K562 (cell line): Measurements from ENCODE around the gene GOLGA6L26. TPM values are rescaled to one million over a fixed set of nuclear protein-coding genes. Genes with fewer than 3 reads are reported as not detected.
"Not testable (repeated sequence)": the region's sequence is repeated elsewhere in the genome, so short reads cannot be mapped to it uniquely, and the experiment has no call there.

Source experiments
- ATAC-seq: fragments of 200-7000 bp; cut with Tn5 transposase; 3 replicates; pipeline ENCODE4 v1.9.1; 2020; ENCODE audit warnings: moderate library complexity
- BruUV-seq: library from RNA; stranded (reverse); fragments of 400-500 nt; replicated peaks from 2 replicates; lab custom pipeline; 2021; lab: Mats Ljungman, UMichigan
- CTCF ChIA-PET: fragments of 300-600 bp; formaldehyde crosslinking; extraction: SDS; loops from one replicate; lab custom pipeline; 2021; ENCODE audit warnings: low intra/inter-chr PET ratio; lab: Yijun Ruan, JAX
- POLR2A ChIA-PET: fragments of 300-600, 350-650 bp; sonication (Branson Sonifier 250); formaldehyde crosslinking; extraction: SDS; loops from one replicate; lab custom pipeline; 2021; ENCODE audit warnings: antibody characterized with exemption, inconsistent platforms; lab: Yijun Ruan, JAX
- DNase-seq, 4 experiments: peaks; one replicate each; pipeline versions ENCODE4 v3.0.0 to v3.0.0-alpha.2; 2011 to 2018; ENCODE audit warnings: low spot score in 3 of 4, mixed read lengths in 3 of 4; ENCODE audit errors: extremely low read depth in 1 of 4
- FAIRE-seq: peaks from 2 replicates; lab custom pipeline; 2011; peaks lifted over from hg19 to GRCh38; lab: Jason Lieb, UNC
- H2AFZ ChIP-seq: 2 replicates; pipeline ENCODE4 v1.6.0; 2011; ENCODE audit warnings: low read depth, low read length, control low read depth, inconsistent platforms
- H3K27ac ChIP-seq: fragments of 200-600 bp; 3 replicates; pipeline ENCODE4 v1.8.0; 2011; ENCODE audit warnings: low read depth, mild to moderate bottlenecking, control low read depth, inconsistent platforms, low read length, moderate library complexity, mixed read lengths; ENCODE audit errors: extremely low read depth
- H3K27me3 ChIP-seq, 2 experiments: fragments of 300-600 bp in 1 of 2; 2 replicates in 1 of 2; 3 replicates in 1 of 2; pipeline versions ENCODE4 v1.6.0 to v1.8.0; 2011; ENCODE audit warnings: inconsistent platforms in 2 of 2, low read length in 2 of 2, mild to moderate bottlenecking in 1 of 2, mixed read lengths in 1 of 2, moderate library complexity in 1 of 2; ENCODE audit not compliant: control insufficient read depth in 2 of 2, insufficient read depth in 2 of 2
- H3K36me3 ChIP-seq: fragments of 300-600 bp; 3 replicates; pipeline ENCODE4 v1.8.0; 2011; ENCODE audit warnings: mild to moderate bottlenecking, low read length, inconsistent platforms; ENCODE audit not compliant: control insufficient read depth, insufficient read depth
- H3K4me1 ChIP-seq, 2 experiments: fragments of 200-600 bp in 1 of 2; replicated peaks in 1 of 2; 2 replicates in 1 of 2; 3 replicates in 1 of 2; pipeline versions ENCODE4 v1.5.1 to v1.8.0; 2011; ENCODE audit warnings: inconsistent platforms in 2 of 2, low read length in 2 of 2, mild to moderate bottlenecking in 1 of 2, mixed read lengths in 1 of 2, moderate library complexity in 1 of 2; ENCODE audit not compliant: control insufficient read depth in 2 of 2, insufficient read depth in 2 of 2
- H3K4me2 ChIP-seq: 2 replicates; pipeline ENCODE4 v1.6.1; 2011; ENCODE audit warnings: low read length, control low read depth, inconsistent platforms, mixed read lengths; ENCODE audit not compliant: insufficient read depth
- H3K4me3 ChIP-seq: fragments of 200-600 bp; sonication (generic), shearing (Covaris generic); 2 replicates; pipeline ENCODE4 v1.5.1; 2016; ENCODE audit warnings: control low read depth, inconsistent platforms
- H3K79me2 ChIP-seq: fragments of 200-600 bp; 3 replicates; pipeline ENCODE4 v1.8.0; 2011; ENCODE audit warnings: low read length, inconsistent platforms; ENCODE audit not compliant: control insufficient read depth, insufficient read depth
- H3K9ac ChIP-seq, 2 experiments: 2 replicates each; pipeline versions ENCODE4 v1.6.0 to v1.6.1; 2011; ENCODE audit warnings: low read depth in 2 of 2, low read length in 2 of 2, control low read depth in 1 of 2, inconsistent platforms in 1 of 2, mild to moderate bottlenecking in 1 of 2, mixed read lengths in 1 of 2; ENCODE audit not compliant: insufficient read depth in 1 of 2
- H3K9me1 ChIP-seq: one replicate; pipeline ENCODE4 v1.6.0; 2011; ENCODE audit warnings: inconsistent platforms, mild to moderate bottlenecking, low read length, moderate library complexity; ENCODE audit not compliant: control insufficient read depth, insufficient read depth
- H3K9me3 ChIP-seq: replicated peaks from 2 replicates; pipeline ENCODE4 v1.5.1; 2011; ENCODE audit warnings: low read depth, low read length, inconsistent platforms; ENCODE audit not compliant: control insufficient read depth, insufficient read depth
- H4K20me1 ChIP-seq: replicated peaks from 2 replicates; pipeline ENCODE4 v1.6.1; 2011; ENCODE audit warnings: low read length, inconsistent platforms, mixed read lengths; ENCODE audit not compliant: control insufficient read depth, insufficient read depth
- WGBS: fragments of 100-300 bp; shearing (Covaris generic); methylation state at CpG from one replicate; pipeline ENCODE4 v1.1.6; 2016; ENCODE audit warnings: low coverage, mixed read lengths; ENCODE audit not compliant: insufficient coverage; ENCODE audit errors: missing lambda C conversion rate; 5-methylcytosine and 5-hydroxymethylcytosine counted together
- in situ Hi-C: fragments of 300-500 bp; cut with MboI; formaldehyde crosslinking; loops from 4 replicates; pipeline ENCODE4 v1.15.0; 2018; ENCODE audit warnings: inconsistent platforms, mixed read lengths
- intact Hi-C: fragments of 100-400 bp; cut with micrococcal nuclease; formaldehyde crosslinking; loops from 2 replicates; pipeline ENCODE4 v1.14.2; 2022
- polyA plus RNA-seq, 8 experiments: library from polyadenylated mRNA; depleted of rRNA in 4 of 8; stranded (reverse) in 5 of 8; unstranded in 3 of 8; fragments of >200 nt; fragmentation: Nextera tagmentation in 2 of 8; fragmentation: Illumina TruSeq in 1 of 8; extraction: Ambion mirVana in 2 of 8; extraction: Trizol in 1 of 8; gene quantifications; 2 replicates each; pipeline versions ENCODE4 v1.2.1 to v1.2.3, GENCODE V29; 2011 to 2014; ENCODE audit warnings: inconsistent platforms in 1 of 8, missing spikeins in 1 of 8
- total RNA-seq, 7 experiments: library from RNA; depleted of rRNA in 6 of 7; stranded (reverse); fragments of >200 nt in 6 of 7; fragmentation: Illumina TruSeq in 2 of 7; extraction: Trizol in 2 of 7; gene quantifications; 2 replicates each; pipeline versions ENCODE4 v1.2.1 to v1.2.3, GENCODE V29; 2011 to 2021; ENCODE audit warnings: low replicate concordance in 1 of 7

GOLGA6L26 gene
- total and polyA plus RNA-seq, 9 of the 15 experiments (the other 6 are each of a cell fraction or from before 2014, with no cell fraction given), result not detected

- H3K27me3 ChIP-seq, DNase-seq, BruUV-seq, FAIRE-seq, H3K36me3 ChIP-seq, H4K20me1 ChIP-seq, intact Hi-C loops, in situ Hi-C loops, CTCF ChIA-PET, H3K9me3 ChIP-seq, H2AFZ ChIP-seq, H3K27ac ChIP-seq, H3K9me1 ChIP-seq, H3K4me1 ChIP-seq, ATAC-seq, POLR2A ChIA-PET, H3K9ac ChIP-seq: not testable (repeated sequence)
- H3K4me2 ChIP-seq, result peak overlapping the region; percentile 46; the same call in 1 of the 2 replicates
- peaks cover 22% of the 10 kb centered on the region for H3K79me2 ChIP-seq
- no CpG with 5 or more reads among the region's 7 CpGs for WGBS
- peak overlapping the region; percentile 19; the same call in 1 of the 2 replicates for H3K4me3 ChIP-seq
Measured at GRCh38 chr15:23304267-23304666, 29.7 kb downstream of the GOLGA6L26 start.

- BruUV-seq, CTCF ChIA-PET, H2AFZ ChIP-seq, in situ Hi-C loops, intact Hi-C loops, FAIRE-seq, H4K20me1 ChIP-seq, H3K9me3 ChIP-seq, H3K27me3 ChIP-seq, H3K9me1 ChIP-seq, ATAC-seq, H3K36me3 ChIP-seq, H3K9ac ChIP-seq, POLR2A ChIA-PET, H3K27ac ChIP-seq, H3K4me1 ChIP-seq: not testable (repeated sequence)
- peak overlapping the region; percentile 46; the same call in 1 of the 2 replicates for H3K4me2 ChIP-seq
- DNase-seq, result peak; percentile 9 to 29 (median 22)
- no CpG with 5 or more reads among the region's 55 CpGs for WGBS
- H3K4me3 ChIP-seq, result peak overlapping the region; percentile 19; the same call in 1 of the 2 replicates
- peaks cover 22% of the 10 kb centered on the region for H3K79me2 ChIP-seq
Measured at GRCh38 chr15:23303654-23304053, 30.3 kb downstream of the GOLGA6L26 start.

GRCh38 chr15:23303246-23303645 lies 30.8 kb downstream of the GOLGA6L26 start:
- H3K4me2 ChIP-seq, H3K4me1 ChIP-seq, intact Hi-C loops, ATAC-seq, in situ Hi-C loops, BruUV-seq, H3K9ac ChIP-seq, H4K20me1 ChIP-seq, FAIRE-seq, H3K27ac ChIP-seq, DNase-seq, H2AFZ ChIP-seq, H3K9me1 ChIP-seq, H3K9me3 ChIP-seq, CTCF ChIA-PET, H3K4me3 ChIP-seq, H3K27me3 ChIP-seq, POLR2A ChIA-PET, H3K36me3 ChIP-seq: not testable (repeated sequence)
- H3K79me2 ChIP-seq, result peaks cover 22% of the 10 kb centered on the region
- WGBS, result no CpG with 5 or more reads among the region's 33 CpGs
